ENCODE measurements around the gene C3AR1. TPM values are rescaled to one million over a fixed set of nuclear protein-coding genes. Genes with fewer than 3 reads are reported as not detected.
"Not testable (repeated sequence)": the region's sequence is repeated elsewhere in the genome, so short reads cannot be mapped to it uniquely, and the experiment has no call there.

The C3AR1 gene
- total RNA-seq, 2 donors from 2014 or later: not detected

- peaks cover 6% of the 10 kb centered on the region for H3K4me1 Mint-ChIP-seq
- TF ChIP-seq, protein P1, sequence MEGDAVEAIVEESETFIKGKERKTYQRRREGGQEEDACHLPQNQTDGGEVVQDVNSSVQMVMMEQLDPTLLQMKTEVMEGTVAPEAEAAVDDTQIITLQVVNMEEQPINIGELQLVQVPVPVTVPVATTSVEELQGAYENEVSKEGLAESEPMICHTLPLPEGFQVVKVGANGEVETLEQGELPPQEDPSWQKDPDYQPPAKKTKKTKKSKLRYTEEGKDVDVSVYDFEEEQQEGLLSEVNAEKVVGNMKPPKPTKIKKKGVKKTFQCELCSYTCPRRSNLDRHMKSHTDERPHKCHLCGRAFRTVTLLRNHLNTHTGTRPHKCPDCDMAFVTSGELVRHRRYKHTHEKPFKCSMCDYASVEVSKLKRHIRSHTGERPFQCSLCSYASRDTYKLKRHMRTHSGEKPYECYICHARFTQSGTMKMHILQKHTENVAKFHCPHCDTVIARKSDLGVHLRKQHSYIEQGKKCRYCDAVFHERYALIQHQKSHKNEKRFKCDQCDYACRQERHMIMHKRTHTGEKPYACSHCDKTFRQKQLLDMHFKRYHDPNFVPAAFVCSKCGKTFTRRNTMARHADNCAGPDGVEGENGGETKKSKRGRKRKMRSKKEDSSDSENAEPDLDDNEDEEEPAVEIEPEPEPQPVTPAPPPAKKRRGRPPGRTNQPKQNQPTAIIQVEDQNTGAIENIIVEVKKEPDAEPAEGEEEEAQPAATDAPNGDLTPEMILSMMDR (conservative IDR thresholded peaks at IDR 0.05): no peak
- no peaks in the 10 kb centered on the region for H3K36me3 ChIP-seq (ENCODE audit: control insufficient read depth, insufficient read depth, low read length)
- H3K36me3 Mint-ChIP-seq (ENCODE audit: low read depth): no peaks in the 10 kb centered on the region
- peak overlapping the region; percentile 87 for H3K4me3 ChIP-seq (ENCODE audit: low read length)
- peaks cover 1% of the 10 kb centered on the region for H3K27me3 Mint-ChIP-seq (ENCODE audit: insufficient read depth)
- H3K9me3 ChIP-seq (ENCODE audit: control insufficient read depth, low read length): no peaks in the 10 kb centered on the region
- H3K4me3 Mint-ChIP-seq: peak overlapping the region; percentile 84
- H3K27me3 ChIP-seq (ENCODE audit: control insufficient read depth, insufficient read depth, low read length, poor library complexity, severe bottlenecking): no peaks in the 10 kb centered on the region
- peak overlapping the region; percentile 72 for H3K9ac ChIP-seq (ENCODE audit: extremely low read depth, low read length, poor library complexity, severe bottlenecking)
- 1 to 2% methylated on average over 20 to 27 of the region's 27 CpGs for WGBS, 2 experiments (ENCODE audit: insufficient coverage in 1 of 2, insufficient read length in 1 of 2)
- peak; percentile 100 for DNase-seq
- H3K27ac Mint-ChIP-seq: peak overlapping the region; percentile 100
- H3K27ac ChIP-seq (ENCODE audit: low read depth, low read length): peak overlapping the region; percentile 92
- no peaks in the 10 kb centered on the region for H3K4me1 ChIP-seq (ENCODE audit: control insufficient read depth, insufficient read depth, low read length)
- no peaks in the 10 kb centered on the region for H3K9me3 Mint-ChIP-seq
Measured at GRCh38 chr12:8026291-8026900, 39.8 kb downstream of the C3AR1 start.

DNA sequence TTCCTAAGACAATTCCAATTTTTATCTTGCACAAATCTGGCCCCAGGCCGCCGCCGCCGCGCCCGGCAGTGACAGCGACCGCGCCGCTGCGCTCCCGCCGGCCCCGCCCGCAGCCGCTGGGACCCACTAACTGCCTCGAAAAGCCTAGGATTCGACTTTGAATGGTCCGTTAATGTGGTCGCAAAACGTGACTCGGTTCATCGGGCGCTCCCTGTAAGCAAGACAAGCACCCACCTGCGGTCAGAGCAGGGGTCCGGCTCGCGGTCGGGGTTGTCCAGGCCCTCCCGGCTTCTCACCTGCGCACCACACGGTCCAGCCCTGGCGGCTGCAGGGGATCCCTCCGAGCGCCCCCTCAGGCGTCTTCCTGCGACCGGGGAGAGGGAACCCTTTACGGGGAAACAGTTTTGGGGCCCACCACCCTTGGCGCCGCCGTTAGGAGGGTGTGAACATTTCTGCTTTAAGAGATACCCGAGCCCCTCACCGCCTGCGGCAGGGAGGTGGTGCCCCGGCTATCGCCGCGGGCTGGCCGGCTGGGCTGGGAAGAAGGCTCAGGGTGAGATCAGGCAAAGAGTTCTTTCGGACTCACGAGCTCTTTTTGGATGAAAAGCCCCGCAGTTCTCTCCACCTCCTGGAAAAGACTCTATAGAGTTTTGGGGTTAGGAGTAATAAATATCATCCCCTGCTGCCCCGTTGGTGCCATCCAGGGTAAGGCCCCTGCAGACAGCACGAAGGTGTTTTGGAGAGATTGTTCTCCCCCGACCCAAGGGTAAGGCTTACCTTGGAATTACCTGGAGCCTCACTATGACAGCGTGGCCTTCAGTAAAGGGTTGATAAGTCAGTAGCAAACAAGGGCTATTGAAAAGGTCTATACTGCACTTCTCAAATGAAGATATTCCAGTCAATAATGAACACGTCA, 47.2 kb downstream of the C3AR1 start:
- no peaks in the 10 kb centered on the region for H3K36me3 Mint-ChIP-seq (ENCODE audit: low read depth)
- Histone ChIP-seq H3K4me1 (ENCODE audit: control insufficient read depth, insufficient read depth, low read length) (no peaks in the 10 kb centered on the region), H3K27me3 (ENCODE audit: control insufficient read depth, insufficient read depth, low read length, poor library complexity, severe bottlenecking) (no peaks in the 10 kb centered on the region), H3K27ac (ENCODE audit: low read depth, low read length) (no peak overlapping the region), H3K36me3 (ENCODE audit: control insufficient read depth, insufficient read depth, low read length) (no peaks in the 10 kb centered on the region), H3K9me3 (ENCODE audit: control insufficient read depth, low read length) (no peaks in the 10 kb centered on the region), H3K9ac (ENCODE audit: extremely low read depth, low read length, poor library complexity, severe bottlenecking) (no peak overlapping the region), H3K4me3 (ENCODE audit: low read length) (peak overlapping the region; percentile 85)
- H3K27ac Mint-ChIP-seq: peak overlapping the region; percentile 15
- TF ChIP-seq, protein P1 (conservative IDR thresholded peaks at IDR 0.05): peak; percentile 69
- no peaks in the 10 kb centered on the region for H3K9me3 Mint-ChIP-seq
- 1 to 2% methylated on average over 38 to 58 of the region's 58 CpGs for WGBS, 2 experiments (ENCODE audit: insufficient coverage in 1 of 2, insufficient read length in 1 of 2)
- peaks cover 4% of the 10 kb centered on the region for H3K4me1 Mint-ChIP-seq
- peaks cover 43% of the 10 kb centered on the region for H3K27me3 Mint-ChIP-seq (ENCODE audit: insufficient read depth)
- peak; percentile 98 for DNase-seq
- H3K4me3 Mint-ChIP-seq: peak overlapping the region; percentile 61

GRCh38 chr12:8018213-8018612, 47.9 kb downstream of the C3AR1 start:
- H3K27ac Mint-ChIP-seq; H3K4me1 Mint-ChIP-seq; H3K36me3 ChIP-seq (ENCODE audit: control insufficient read depth, insufficient read depth, low read length); H3K4me1 ChIP-seq (ENCODE audit: control insufficient read depth, insufficient read depth, low read length); H3K9me3 Mint-ChIP-seq; H3K27ac ChIP-seq (ENCODE audit: low read depth, low read length); H3K9ac ChIP-seq (ENCODE audit: extremely low read depth, low read length, poor library complexity, severe bottlenecking); H3K36me3 Mint-ChIP-seq (ENCODE audit: low read depth); DNase-seq; H3K27me3 ChIP-seq (ENCODE audit: control insufficient read depth, insufficient read depth, low read length, poor library complexity, severe bottlenecking); H3K9me3 ChIP-seq (ENCODE audit: control insufficient read depth, low read length): not testable (repeated sequence)
- H3K4me3 Mint-ChIP-seq: peak overlapping the region; percentile 61
- 69 to 74% methylated on average over 11 to 14 of the region's 16 CpGs for WGBS, 2 experiments (ENCODE audit: insufficient coverage in 1 of 2, insufficient read length in 1 of 2)
- H3K4me3 ChIP-seq (ENCODE audit: low read length): peak overlapping the region; percentile 85
- peaks cover 43% of the 10 kb centered on the region for H3K27me3 Mint-ChIP-seq (ENCODE audit: insufficient read depth)
